GM12891 (cell line): ENCODE data around the gene RNF114.
"Not testable (repeated sequence)": the region's sequence is repeated elsewhere in the genome, so short reads cannot be mapped to it uniquely, and the experiment has no call there.

Experiments used
- DNase-seq: peaks from one replicate; pipeline ENCODE4 v3.0.0; 2011; ENCODE audit warnings: low spot score; ENCODE audit not compliant: insufficient read length
- FAIRE-seq: peaks from 2 replicates; lab custom pipeline; 2011; peaks lifted over from hg19 to GRCh38; lab: Jason Lieb, UNC
- PAX5 ChIP-seq: IDR thresholded peaks from 2 replicates; pipeline ENCODE4 v1.6.1; 2011; ENCODE audit warnings: low read length, moderate library complexity, mild to moderate bottlenecking; ENCODE audit not compliant: insufficient read depth, severe bottlenecking
- POLR2A ChIP-seq: IDR thresholded peaks from 2 replicates; pipeline ENCODE4 v1.6.1; 2011; ENCODE audit warnings: low read depth, low read length, control low read depth
- POLR2AphosphoS5 ChIP-seq: IDR thresholded peaks from 2 replicates; pipeline ENCODE4 v1.6.1; 2011; ENCODE audit warnings: low read depth, low read length, control low read depth
- POU2F2 ChIP-seq: IDR thresholded peaks from 2 replicates; pipeline ENCODE4 v1.6.1; 2011; ENCODE audit warnings: low read depth, mild to moderate bottlenecking, control low read depth, low read length, moderate library complexity
- SPI1 ChIP-seq: IDR thresholded peaks from 2 replicates; pipeline ENCODE4 v1.6.1; 2011; ENCODE audit warnings: low read depth, low read length, control low read depth
- TAF1 ChIP-seq: IDR thresholded peaks from 2 replicates; pipeline ENCODE4 v1.6.1; 2011; ENCODE audit warnings: low read depth, low read length, control low read depth

Gene RNF114

DNA sequence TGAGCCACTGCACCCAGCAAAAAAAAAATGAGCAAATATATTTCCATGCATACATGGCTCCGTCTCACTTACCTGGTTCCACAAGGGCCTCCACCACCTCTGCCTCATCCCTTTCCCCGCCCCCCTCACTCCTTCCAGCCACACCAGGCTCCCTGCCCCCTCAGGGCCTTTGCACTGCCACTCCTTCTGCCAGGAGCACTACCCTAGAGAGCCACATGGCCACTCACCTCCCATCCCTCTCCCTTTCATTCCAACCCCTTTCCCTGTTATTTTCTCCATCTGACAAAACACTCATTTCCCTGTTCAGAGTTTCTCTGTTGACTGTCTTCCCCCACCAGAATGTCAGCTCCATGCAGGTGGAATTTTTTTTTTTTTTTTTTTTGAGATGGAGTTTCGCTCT, 59.4 kb downstream of the RNF114 start:
- no peak for FAIRE-seq
- TF ChIP-seq POLR2AphosphoS5 (no peak), SPI1 (no peak), TAF1 (no peak), POLR2A (no peak), POU2F2 (no peak), PAX5 (no peak)
- no peak for DNase-seq

GRCh38 chr20:49998478-49999188, 62.4 kb downstream of the RNF114 start:
- not testable (repeated sequence) for DNase-seq, FAIRE-seq

DNA sequence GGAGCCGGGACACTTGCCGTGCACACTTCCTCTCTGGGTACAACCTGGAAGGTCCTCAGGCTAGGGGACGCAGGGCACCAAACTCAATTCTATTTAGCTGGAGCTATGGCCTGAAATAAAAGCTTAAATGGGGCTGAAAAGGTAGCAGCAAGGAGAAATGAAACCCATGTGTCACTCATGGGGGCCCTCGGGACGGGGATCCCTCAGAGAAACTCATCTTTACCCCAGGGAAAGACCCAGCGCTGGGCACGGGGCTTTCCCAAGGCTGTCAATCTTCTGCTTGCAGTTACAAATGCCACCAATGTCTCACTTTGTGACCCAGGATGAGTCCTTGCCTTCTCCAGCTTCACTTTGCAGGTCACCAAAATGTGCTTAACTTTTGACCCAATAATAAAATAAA, 63.1 kb downstream of the RNF114 start:
- TF ChIP-seq PAX5 (no peak), POLR2AphosphoS5 (no peak), SPI1 (peak; percentile 76)
- no peak for DNase-seq
- peak; percentile 51 for FAIRE-seq

DNA sequence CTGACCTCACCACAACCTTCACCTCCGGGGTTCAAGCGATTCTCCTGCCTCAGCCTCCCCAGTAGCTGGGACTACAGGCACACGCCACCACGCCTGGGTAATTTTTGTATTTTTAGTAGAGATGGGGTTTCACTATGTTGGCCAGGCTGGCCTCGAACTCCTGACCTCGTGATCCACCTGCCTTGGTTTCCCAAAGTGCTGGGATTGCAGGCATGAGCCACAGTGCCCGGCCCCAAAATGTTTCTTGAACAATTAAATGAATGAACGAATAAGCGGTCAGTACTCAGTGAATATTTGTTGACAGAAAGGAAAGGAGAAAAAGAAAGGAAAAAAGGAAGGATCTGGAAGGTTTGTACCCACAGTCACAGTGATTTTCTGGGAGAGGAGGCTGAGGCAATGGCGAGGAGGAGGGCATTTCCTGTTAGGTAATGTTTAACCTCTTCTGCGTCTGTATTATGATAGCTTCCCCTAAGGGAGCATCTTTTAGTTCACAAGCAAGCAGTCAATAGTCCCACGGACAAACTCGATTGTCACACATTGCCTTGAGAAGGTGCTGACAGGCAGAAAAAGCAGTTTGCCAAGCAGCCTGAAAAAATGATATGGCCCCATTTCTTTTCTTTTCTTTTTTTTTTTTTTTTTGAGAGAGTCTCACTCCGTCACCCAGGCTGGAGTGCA, 64.5 kb downstream of the RNF114 start:
- FAIRE-seq, DNase-seq: not testable (repeated sequence)

DNA sequence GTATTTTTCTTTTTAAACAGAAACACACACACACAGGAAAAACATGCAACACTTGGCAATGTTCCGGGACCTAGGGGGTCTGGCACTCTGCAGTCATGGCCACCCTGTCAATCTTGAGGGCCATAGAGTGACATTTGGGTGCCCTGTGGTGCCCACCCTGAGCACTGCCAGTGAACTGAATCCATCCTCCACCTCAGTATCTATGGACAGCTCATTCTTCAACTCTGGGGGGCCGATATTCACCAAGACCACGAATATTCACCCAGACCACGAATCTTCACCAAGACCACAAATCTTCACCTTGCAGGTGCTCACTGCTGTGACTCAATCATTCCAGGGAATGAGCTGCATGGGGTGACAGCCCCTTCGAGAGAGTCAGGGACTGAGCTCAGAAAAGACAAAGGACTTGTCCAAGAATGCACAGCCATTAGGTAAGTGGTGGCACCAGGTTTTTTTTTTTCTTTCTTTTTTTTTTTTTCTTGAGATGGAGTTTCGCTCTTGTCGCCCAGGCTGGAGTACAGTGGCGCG, 65.7 kb downstream of the RNF114 start:
- no peak for TF ChIP-seq POLR2AphosphoS5
- no peak for TF ChIP-seq POLR2A
- no peak for TF ChIP-seq SPI1
- no peak for TF ChIP-seq TAF1
- TF ChIP-seq PAX5: no peak
- TF ChIP-seq POU2F2: no peak
- DNase-seq (no peak), FAIRE-seq (no peak)

GRCh38 chr20:50003253-50003656, 67.1 kb downstream of the RNF114 start:
- FAIRE-seq (no peak), DNase-seq (no peak)
- 0 out of 2 replicates have a peak, but pooled peaks have one; percentile 5 for TF ChIP-seq SPI1
- no peak for TF ChIP-seq PAX5
- TF ChIP-seq POLR2AphosphoS5: no peak
- no peak for TF ChIP-seq POLR2A
- no peak for TF ChIP-seq POU2F2
